Measurements from ENCODE around the gene GABRD.

The GABRD gene

GRCh38 chr1:1987142-1987510, 32.0 kb upstream of the GABRD start:
- no peak overlapping the region for H3K27ac ChIP-seq
- TF ChIP-seq, protein P1, sequence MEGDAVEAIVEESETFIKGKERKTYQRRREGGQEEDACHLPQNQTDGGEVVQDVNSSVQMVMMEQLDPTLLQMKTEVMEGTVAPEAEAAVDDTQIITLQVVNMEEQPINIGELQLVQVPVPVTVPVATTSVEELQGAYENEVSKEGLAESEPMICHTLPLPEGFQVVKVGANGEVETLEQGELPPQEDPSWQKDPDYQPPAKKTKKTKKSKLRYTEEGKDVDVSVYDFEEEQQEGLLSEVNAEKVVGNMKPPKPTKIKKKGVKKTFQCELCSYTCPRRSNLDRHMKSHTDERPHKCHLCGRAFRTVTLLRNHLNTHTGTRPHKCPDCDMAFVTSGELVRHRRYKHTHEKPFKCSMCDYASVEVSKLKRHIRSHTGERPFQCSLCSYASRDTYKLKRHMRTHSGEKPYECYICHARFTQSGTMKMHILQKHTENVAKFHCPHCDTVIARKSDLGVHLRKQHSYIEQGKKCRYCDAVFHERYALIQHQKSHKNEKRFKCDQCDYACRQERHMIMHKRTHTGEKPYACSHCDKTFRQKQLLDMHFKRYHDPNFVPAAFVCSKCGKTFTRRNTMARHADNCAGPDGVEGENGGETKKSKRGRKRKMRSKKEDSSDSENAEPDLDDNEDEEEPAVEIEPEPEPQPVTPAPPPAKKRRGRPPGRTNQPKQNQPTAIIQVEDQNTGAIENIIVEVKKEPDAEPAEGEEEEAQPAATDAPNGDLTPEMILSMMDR (conservative IDR thresholded peaks at IDR 0.05) = no peak
- TF ChIP-seq ZFX (IDR thresholded peaks at IDR 0.05) = no peak

DNA sequence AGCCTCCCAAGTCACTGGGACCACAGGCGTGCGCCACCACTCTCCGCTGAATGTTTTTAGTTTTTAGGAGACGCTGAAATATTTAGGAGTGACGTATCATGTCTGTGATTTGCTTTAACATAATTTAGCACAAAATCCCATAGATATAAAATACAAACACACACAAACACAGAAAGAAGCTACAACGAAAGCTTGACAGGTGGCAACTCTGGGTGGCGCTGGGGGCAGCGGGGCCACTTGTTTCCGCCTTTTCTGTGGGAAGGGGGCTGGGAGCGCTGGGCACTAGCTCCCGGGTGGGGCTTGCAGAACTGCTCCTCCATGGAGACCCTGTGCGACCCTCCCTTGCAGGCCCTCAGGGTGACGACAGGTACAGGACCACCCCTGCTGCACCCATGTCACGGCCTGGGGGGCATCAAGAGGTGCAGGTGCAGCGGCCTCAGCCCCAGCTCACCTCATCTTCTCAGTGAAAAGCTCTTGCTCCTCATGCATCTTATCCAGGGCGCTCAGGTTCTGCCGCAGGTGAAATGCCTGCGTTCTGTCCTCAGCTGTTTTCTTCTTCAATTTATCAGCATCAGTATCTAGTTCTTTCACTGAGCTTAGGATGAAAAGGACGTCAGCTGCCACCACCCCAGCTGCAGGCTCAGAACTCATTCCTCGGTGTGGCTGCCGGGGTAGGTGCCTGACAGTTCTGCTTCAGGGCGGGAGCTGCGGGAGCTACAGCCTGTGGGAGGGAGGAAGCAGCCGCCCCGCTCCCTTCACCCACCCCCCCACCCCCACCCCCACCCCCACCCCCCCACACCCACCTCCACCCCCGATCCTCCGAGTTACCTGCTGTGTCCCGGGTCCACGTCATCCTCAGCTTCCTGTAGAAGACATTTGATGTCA, 30.8 kb upstream of the GABRD start:
- no peak overlapping the region for H3K27ac ChIP-seq
- no peak for TF ChIP-seq ZFX (IDR thresholded peaks at IDR 0.05)
- TF ChIP-seq, protein P1 (conservative IDR thresholded peaks at IDR 0.05) = no peak

GRCh38 chr1:1989102-1989542, 30.0 kb upstream of the GABRD start:
- TF ChIP-seq ZFX (IDR thresholded peaks at IDR 0.05) = no peak
- TF ChIP-seq, protein P1 (conservative IDR thresholded peaks at IDR 0.05) = no peak
- no peak overlapping the region for H3K27ac ChIP-seq

- TF ChIP-seq, protein P1 (conservative IDR thresholded peaks at IDR 0.05) = no peak
- TF ChIP-seq ZFX (IDR thresholded peaks at IDR 0.05) = no peak
- no peak overlapping the region for H3K27ac ChIP-seq
These were observed 29.4 kb upstream of the GABRD start for GRCh38 chr1:1989789-1990188.

- no peak overlapping the region for H3K27ac ChIP-seq
- no peak for TF ChIP-seq ZFX (IDR thresholded peaks at IDR 0.05)
- TF ChIP-seq, protein P1 (conservative IDR thresholded peaks at IDR 0.05) = no peak
These were observed 28.9 kb upstream of the GABRD start for GRCh38 chr1:1990222-1990621.

GRCh38 chr1:1994536-1994935, 24.6 kb upstream of the GABRD start:
- TF ChIP-seq ZFX (IDR thresholded peaks at IDR 0.05) = no peak
- TF ChIP-seq, protein P1 (conservative IDR thresholded peaks at IDR 0.05) = no peak
- no peak overlapping the region for H3K27ac ChIP-seq

DNA sequence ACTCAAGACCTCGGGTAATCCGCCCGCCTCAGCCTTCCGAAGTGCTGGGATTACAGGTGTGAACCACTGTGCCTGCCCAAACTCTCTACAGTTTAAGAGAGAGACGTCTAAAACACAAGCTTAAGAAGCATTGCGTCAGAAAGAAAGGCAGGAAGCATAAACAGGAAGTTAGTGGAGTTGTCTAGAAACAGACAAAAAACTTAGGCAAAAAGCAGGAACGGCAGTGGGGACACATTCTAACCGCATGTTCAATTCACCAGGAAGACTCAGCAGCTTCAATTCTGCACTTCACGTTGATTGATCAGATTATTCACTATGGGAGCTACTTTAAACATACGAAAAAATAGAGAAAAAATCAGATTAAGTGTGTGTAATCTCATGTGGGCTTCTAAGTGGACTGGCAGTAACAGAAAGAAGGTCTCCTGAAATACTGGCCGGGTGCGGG, 22.9 kb upstream of the GABRD start:
- TF ChIP-seq, protein P1 (conservative IDR thresholded peaks at IDR 0.05) = no peak
- TF ChIP-seq ZFX (IDR thresholded peaks at IDR 0.05) = no peak
- no peak overlapping the region for H3K27ac ChIP-seq
